Neutrophil (primary cell): Measurements from ENCODE around the gene FASTKD2.

Source experiments
- H3K27ac ChIP-seq: fragments of 200-600 bp; sonication (generic); 2 replicates; pipeline ENCODE4 v1.5.1; 2016; ENCODE audit warnings: mild to moderate bottlenecking, moderate library complexity
- H3K27me3 ChIP-seq: fragments of 200-600 bp; sonication (generic); 2 replicates; pipeline ENCODE4 v1.6.0; 2016; ENCODE audit warnings: mild to moderate bottlenecking
- H3K36me3 ChIP-seq: fragments of 200-600 bp; sonication (generic); 2 replicates; pipeline ENCODE4 v1.5.1; 2017
- H3K4me1 ChIP-seq, 2 experiments: fragments of 200-600 bp in 1 of 2; sonication (generic) in 1 of 2; 1 replicate in 1 of 2; 2 replicates in 1 of 2; pipeline versions ENCODE4 v1.5.1 to v1.6.1; 2013 to 2016; ENCODE audit warnings: low read depth in 1 of 2, low read length in 1 of 2, mild to moderate bottlenecking in 1 of 2, moderate library complexity in 1 of 2; ENCODE audit not compliant: control insufficient read depth in 1 of 2, insufficient read depth in 1 of 2
- H3K4me3 ChIP-seq, 2 experiments: fragments of 200-600 bp in 1 of 2; sonication (generic) in 1 of 2; 1 replicate in 1 of 2; 2 replicates in 1 of 2; pipeline ENCODE4 v1.5.1; 2013 to 2016; ENCODE audit warnings: low read depth in 1 of 2, low read length in 1 of 2, mild to moderate bottlenecking in 1 of 2, moderate library complexity in 1 of 2
- H3K9me3 ChIP-seq: fragments of 200-600 bp; sonication (generic); 2 replicates; pipeline ENCODE4 v1.5.1; 2016
- TF ChIP-seq, protein P1 (sequence below): fragments of 200-600 bp; sonication (generic); IDR thresholded peaks from 2 replicates; pipeline ENCODE4 v1.5.1; 2016; ENCODE audit warnings: antibody characterized with exemption

The FASTKD2 gene

DNA sequence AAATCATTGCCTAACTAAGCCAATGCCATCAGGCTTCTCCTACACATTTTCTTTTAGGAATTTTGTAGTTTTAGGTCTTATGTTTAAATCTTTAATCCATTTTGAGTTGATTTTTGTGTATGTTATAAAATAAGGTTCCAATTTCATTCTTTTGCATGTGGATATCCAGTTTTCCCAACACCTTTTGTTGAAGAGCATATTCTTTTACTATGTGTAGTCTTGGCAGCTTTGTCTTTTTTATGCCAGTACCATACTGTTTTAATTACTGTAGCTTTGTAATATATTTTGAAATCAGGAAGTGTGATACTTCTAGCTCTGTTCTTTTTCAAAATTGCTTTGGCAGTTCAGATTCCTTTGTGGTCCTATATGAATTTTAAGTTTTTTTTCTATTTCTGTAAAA is 11.0 kb downstream of the FASTKD2 start:
- Histone ChIP-seq H3K4me1 (no peaks in the 10 kb centered on the region), H3K9me3 (no peaks in the 10 kb centered on the region), H3K27me3 (no peaks in the 10 kb centered on the region), H3K4me3 (no peak overlapping the region), H3K27ac (no peak overlapping the region), H3K36me3 (peaks cover 29% of the 10 kb centered on the region)
- TF ChIP-seq, protein P1, sequence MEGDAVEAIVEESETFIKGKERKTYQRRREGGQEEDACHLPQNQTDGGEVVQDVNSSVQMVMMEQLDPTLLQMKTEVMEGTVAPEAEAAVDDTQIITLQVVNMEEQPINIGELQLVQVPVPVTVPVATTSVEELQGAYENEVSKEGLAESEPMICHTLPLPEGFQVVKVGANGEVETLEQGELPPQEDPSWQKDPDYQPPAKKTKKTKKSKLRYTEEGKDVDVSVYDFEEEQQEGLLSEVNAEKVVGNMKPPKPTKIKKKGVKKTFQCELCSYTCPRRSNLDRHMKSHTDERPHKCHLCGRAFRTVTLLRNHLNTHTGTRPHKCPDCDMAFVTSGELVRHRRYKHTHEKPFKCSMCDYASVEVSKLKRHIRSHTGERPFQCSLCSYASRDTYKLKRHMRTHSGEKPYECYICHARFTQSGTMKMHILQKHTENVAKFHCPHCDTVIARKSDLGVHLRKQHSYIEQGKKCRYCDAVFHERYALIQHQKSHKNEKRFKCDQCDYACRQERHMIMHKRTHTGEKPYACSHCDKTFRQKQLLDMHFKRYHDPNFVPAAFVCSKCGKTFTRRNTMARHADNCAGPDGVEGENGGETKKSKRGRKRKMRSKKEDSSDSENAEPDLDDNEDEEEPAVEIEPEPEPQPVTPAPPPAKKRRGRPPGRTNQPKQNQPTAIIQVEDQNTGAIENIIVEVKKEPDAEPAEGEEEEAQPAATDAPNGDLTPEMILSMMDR, result no peak

DNA sequence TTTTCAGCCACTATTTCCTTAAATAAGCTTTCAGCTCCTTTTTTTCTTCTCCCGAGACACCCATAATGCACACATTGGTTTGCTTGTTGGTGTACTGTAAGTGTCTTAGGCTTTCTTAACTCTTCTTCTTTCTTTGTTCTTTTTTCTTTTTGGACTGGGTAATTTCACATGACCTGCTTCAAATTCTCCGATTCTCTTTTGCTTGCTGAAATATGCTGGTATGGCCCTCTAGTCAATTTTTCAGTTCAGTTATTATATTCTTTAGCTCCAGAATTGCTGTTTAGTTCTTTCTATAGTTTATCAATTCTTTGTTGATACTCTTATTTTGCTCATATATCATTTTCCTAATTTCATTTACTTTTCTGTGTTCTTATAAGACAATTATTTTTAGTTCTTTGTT is 15.3 kb downstream of the FASTKD2 start:
- no peaks in the 10 kb centered on the region for H3K36me3 ChIP-seq
- no peak overlapping the region for H3K27ac ChIP-seq
- TF ChIP-seq, protein P1, result no peak
- H3K9me3 ChIP-seq, result no peaks in the 10 kb centered on the region
- H3K27me3 ChIP-seq, result no peaks in the 10 kb centered on the region
- no peaks in the 10 kb centered on the region for H3K4me1 ChIP-seq
- H3K4me3 ChIP-seq, result no peak overlapping the region

DNA sequence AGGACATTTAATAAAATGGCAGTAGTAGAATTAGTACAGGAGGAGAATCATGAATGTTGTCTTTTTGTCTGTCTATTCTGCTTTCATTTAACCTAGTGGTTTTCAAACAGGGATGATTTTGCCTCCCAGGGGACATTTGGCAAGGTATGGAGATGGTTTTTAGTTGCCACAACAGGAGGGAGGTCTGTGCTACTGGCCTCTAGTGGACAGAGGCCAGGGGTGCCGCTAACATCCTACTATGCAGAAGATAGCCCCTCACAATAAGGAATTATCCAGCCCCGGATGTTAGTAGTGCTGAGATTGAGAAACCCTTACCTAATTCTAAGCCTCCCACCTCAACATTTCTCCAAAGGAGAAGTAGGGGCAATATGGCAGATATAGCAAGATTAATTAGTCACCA is 18.3 kb downstream of the FASTKD2 start:
- no peaks in the 10 kb centered on the region for H3K9me3 ChIP-seq
- H3K36me3 ChIP-seq, result peaks cover 19% of the 10 kb centered on the region
- H3K27ac ChIP-seq, result no peak overlapping the region
- H3K27me3 ChIP-seq, result no peaks in the 10 kb centered on the region
- H3K4me1 ChIP-seq, result no peaks in the 10 kb centered on the region
- TF ChIP-seq, protein P1, result no peak
- no peak overlapping the region for H3K4me3 ChIP-seq

DNA sequence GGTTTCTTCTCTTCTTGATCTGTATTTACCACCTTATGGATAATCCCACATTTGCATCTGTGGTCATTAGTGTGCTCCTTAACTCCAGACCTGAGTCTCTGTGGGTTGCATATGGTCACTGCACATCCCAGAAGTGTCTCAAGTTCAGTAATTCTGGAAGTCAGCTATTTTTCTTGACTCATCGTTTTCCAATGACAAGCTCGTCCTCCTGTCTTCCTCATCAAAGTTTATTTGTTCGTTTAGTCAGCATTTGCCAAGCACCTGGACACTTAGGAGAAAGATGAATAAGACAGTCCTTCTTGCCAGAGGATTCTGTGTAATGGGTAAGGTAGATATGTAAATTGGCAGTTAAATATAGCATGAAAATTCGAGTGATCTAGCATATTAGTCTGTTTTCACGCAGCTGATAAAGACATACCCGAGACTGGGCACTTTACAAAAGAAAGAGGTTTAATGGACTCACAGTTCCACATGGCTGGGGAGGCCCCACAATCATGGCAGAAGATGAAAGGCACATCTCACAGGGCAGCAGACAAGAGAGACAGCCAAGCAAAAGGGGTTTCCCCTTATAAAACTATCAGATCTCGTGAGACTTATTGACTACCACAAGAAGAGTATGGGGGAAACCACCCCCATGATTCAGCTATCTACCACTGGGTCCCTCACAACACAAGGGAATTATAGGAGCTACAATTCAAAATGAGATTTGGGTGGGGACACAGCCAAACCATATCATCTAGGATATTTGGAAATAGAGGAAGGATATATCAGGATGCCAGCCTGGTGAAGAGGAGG is 19.4 kb downstream of the FASTKD2 start:
- Histone ChIP-seq H3K9me3 (no peaks in the 10 kb centered on the region), H3K4me3 (no peak overlapping the region), H3K27ac (no peak overlapping the region), H3K36me3 (peaks cover 27% of the 10 kb centered on the region), H3K27me3 (no peaks in the 10 kb centered on the region), H3K4me1 (no peaks in the 10 kb centered on the region)
- TF ChIP-seq, protein P1, result no peak

DNA sequence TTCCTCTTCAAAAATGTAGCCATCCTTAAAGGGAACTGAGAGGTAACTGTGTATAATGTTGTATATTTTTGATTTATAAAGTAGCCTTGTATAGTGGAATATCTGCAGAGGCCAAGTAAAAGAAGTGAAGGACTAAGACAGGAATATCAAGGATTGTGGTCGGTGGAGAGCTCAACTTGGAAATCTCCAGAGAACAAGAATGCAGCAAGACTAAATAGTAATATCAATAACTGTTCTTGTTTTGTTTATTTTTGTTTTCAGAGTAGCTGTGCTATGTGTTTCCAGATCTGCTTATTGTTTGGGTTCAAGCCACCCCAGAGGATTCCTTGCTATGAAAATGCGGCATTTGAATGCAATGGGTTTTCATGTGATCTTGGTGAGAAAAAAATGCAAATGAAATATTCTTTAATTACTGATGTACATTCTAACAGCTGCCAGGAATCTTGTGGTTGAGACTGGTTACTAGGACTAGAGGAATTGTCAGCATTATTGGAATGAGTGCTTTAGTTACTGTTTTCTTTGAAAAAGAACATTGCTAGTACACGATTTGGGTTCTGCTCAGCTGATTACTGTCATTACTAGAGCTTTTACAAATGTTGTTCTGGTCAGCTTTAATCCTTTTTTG is 25.0 kb downstream of the FASTKD2 start:
- H3K4me3 ChIP-seq, result no peak overlapping the region
- H3K4me1 ChIP-seq, result no peaks in the 10 kb centered on the region
- TF ChIP-seq, protein P1, result no peak
- H3K9me3 ChIP-seq, result no peaks in the 10 kb centered on the region
- H3K27me3 ChIP-seq, result no peaks in the 10 kb centered on the region
- no peak overlapping the region for H3K27ac ChIP-seq
- peaks cover 45% of the 10 kb centered on the region for H3K36me3 ChIP-seq
